Dermis microvascular lymphatic vessel endothelial cell (primary cell): ENCODE data around the gene ANKRD34C. TPM values are rescaled to one million over a fixed set of nuclear protein-coding genes. Genes with fewer than 3 reads are reported as not detected.
"Not testable (repeated sequence)": the region's sequence is repeated elsewhere in the genome, so short reads cannot be mapped to it uniquely, and the experiment has no call there.

Source experiments
- DNase-seq, 2 donors: peaks; one replicate each; pipeline versions ENCODE4 v3.0.0 to v3.0.0-alpha.2; 2010; ENCODE audit warnings: low read depth in 2 of 2
- total RNA-seq: library from RNA; depleted of rRNA; stranded (reverse); fragments of >200 nt; gene quantifications from 2 replicates; pipeline ENCODE4 v1.2.1, GENCODE V29; 2014

The ANKRD34C gene
- total RNA-seq, 1 donor from 2014 or later: not detected

DNA sequence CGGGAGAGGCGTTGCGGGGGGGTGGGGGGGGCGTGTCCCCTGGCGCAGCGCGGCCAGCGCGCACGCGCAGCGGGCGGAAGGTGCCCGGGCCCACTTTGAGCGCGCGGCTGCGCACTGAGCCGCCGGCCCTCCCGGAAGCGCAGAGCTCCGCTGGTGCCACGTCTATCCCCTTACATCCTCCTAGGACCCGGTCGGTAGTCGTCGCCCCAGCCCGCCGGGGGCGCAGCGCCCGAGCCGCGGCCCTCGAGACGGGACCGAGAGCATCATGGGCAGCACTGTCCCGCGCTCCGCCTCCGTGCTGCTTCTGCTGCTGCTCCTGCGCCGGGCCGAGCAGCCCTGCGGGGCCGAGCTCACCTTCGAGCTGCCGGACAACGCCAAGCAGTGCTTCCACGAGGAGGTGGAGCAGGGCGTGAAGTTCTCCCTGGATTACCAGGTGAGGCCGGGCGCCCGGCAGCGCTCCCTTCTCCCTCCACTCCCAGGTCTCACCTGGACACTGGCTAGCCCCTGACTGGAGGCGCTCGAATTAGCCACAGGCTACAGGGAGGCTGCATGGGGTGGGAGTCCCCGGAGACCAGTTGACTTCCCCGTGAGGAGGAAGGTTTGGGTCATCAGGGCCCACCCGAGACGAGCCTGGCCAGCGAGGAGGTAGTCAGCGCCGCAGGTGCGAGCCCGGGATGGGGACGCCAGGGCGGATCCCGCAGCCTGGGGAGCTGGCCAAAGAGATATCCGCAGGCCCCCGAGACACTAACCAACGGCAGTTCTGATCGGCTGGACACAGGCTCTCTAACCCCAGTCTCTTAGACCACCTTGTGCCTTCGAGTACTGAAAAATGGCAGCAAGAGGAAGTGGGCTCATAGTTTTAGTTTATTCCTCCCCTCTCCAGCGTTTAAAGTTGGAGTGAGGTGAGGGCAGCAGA is 28.7 kb downstream of the ANKRD34C start, which contains the start of gene TMED3:
TMED3 (plus strand) TSS at position 128 of the 916 bp plus-strand sequence; CDS start at position 266, 138 bp downstream.
- DNase-seq: peak; percentile 53 to 91

GRCh38 chr15:79311901-79312553 is 29.5 kb downstream of the ANKRD34C start:
- DNase-seq: no peak

- DNase-seq: no peak
Measured at GRCh38 chr15:79314186-79314585, 31.7 kb downstream of the ANKRD34C start.

- DNase-seq: no peak
Measured at GRCh38 chr15:79314811-79315210, 32.3 kb downstream of the ANKRD34C start.

- DNase-seq: no peak
Measured at GRCh38 chr15:79315623-79316328, 33.3 kb downstream of the ANKRD34C start.

- DNase-seq: no peak
Measured at GRCh38 chr15:79316864-79317263, 34.3 kb downstream of the ANKRD34C start.

- DNase-seq: not testable (repeated sequence)
Measured at GRCh38 chr15:79319973-79320372, 37.5 kb downstream of the ANKRD34C start.

- no peak for DNase-seq
Measured at GRCh38 chr15:79321876-79322275, 39.4 kb downstream of the ANKRD34C start.

DNA sequence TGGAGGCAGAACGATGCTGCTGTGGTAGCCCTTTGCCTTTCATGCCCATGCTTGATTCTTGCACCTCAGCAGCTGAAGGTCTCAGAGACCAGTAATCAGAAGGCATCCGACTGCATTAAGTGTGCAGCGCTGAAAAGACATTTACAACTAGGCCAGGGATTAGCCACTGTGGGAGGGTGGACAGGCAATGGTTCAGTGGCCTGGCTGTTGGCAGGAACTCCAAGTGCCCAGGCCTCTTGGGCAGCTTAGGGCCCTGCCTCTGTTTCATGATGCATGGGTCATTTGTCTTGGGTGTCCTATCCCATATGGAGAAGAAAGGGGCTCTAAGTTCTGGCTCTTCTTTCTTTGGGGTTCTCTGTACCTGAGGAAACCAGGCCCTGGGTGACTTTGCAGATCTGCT is 39.8 kb downstream of the ANKRD34C start:
- no peak for DNase-seq

DNA sequence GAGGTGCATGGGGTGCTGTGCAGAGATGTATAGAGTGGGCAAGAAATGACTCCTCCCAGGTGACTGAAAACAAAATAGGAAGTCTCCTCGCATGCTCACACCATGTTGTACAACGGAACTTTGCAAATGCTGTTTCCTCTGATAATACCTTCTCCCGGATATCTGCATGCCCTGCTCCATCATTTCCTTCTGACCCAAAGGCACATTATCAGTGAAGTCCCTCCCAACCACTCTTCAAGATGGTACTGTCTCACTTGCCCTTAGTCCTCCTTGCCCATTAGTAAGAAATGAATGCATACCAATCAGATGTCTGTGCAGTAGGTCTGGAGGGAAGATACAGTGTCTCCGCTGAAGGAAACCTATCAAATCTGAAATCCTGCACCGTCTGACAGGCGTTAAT is 40.4 kb downstream of the ANKRD34C start:
- peak in 1 of 2 donors; percentile 84 for DNase-seq

- peak; percentile 78 to 90 for DNase-seq
Measured at GRCh38 chr15:79329171-79329611, 46.7 kb downstream of the ANKRD34C start.

Other genes with a start within 250 kb of the ANKRD34C start
- 0.51 and 2.5 TPM in 2 replicates for gene RASGRF1, start 191.9 kb upstream of the ANKRD34C start, total RNA-seq
- 173 and 221 TPM in 2 replicates for gene TMED3, start 28.4 kb downstream of the ANKRD34C start, total RNA-seq
- gene MINAR1, start 149.6 kb downstream of the ANKRD34C start, total RNA-seq: 0.51 and 1.0 TPM in 2 replicates